HepG2 (cell line): ENCODE results near the gene ATPAF1. TPM values are rescaled to one million over a fixed set of nuclear protein-coding genes. Genes with fewer than 3 reads are reported as not detected.

Source experiments
- ATAC-seq: fragments of 200-7000 bp; cut with Tn5 transposase; 3 replicates; pipeline ENCODE4 v1.9.1; 2020; ENCODE audit warnings: mild to moderate bottlenecking, moderate library complexity
- BruUV-seq: library from RNA; stranded (reverse); fragments of 400-500 nt; replicated peaks from 2 replicates; lab custom pipeline; 2021; lab: Mats Ljungman, UMichigan
- CTCF ChIA-PET: fragments of 300-600 bp; formaldehyde crosslinking; extraction: SDS; loops from one replicate; lab custom pipeline; 2021; ENCODE audit warnings: low total read pairs, inconsistent platforms, low intra/inter-chr PET ratio; lab: Yijun Ruan, JAX
- POLR2A ChIA-PET: fragments of 350-600 bp; sonication (Branson Sonifier 250); formaldehyde crosslinking; loops from one replicate; lab custom pipeline; 2020; ENCODE audit warnings: antibody characterized with exemption, inconsistent platforms; lab: Yijun Ruan, JAX
- DNase-seq: peaks from one replicate; pipeline ENCODE4 v3.0.0-alpha.2; 2015; ENCODE audit warnings: low spot score
- FAIRE-seq: peaks from 3 replicates; lab custom pipeline; 2011; peaks lifted over from hg19 to GRCh38; lab: Jason Lieb, UNC
- H2AFZ ChIP-seq: one replicate; pipeline ENCODE4 v1.6.1; 2011; ENCODE audit warnings: low read length, inconsistent platforms
- H3K27ac ChIP-seq: fragments of 300-600 bp; 3 replicates; pipeline ENCODE4 v1.8.0; 2011; ENCODE audit warnings: mixed run types, mild to moderate bottlenecking, mixed read lengths, low read length, inconsistent platforms; ENCODE audit not compliant: insufficient read depth; ENCODE audit errors: extremely low read length
- H3K27me3 ChIP-seq, 2 experiments: fragments of 200-600 bp in 1 of 2; 2 replicates in 1 of 2; 3 replicates in 1 of 2; pipeline versions ENCODE4 v1.6.0 to v1.8.0; 2011; ENCODE audit warnings: low read length in 2 of 2, mild to moderate bottlenecking in 2 of 2, moderate library complexity in 2 of 2, inconsistent platforms in 1 of 2; ENCODE audit not compliant: insufficient read depth in 2 of 2, control insufficient read depth in 1 of 2
- H3K36me3 ChIP-seq, 2 experiments: fragments of 200-600 bp in 1 of 2; replicated peaks in 1 of 2; 2 replicates in 1 of 2; 3 replicates in 1 of 2; pipeline versions ENCODE4 v1.5.1 to v1.8.0; 2011; ENCODE audit warnings: low read length in 2 of 2, inconsistent platforms in 1 of 2; ENCODE audit not compliant: insufficient read depth in 2 of 2, control insufficient read depth in 1 of 2
- H3K4me1 ChIP-seq: 2 replicates; pipeline ENCODE4 v1.5.1; 2012; ENCODE audit warnings: low read length, inconsistent platforms; ENCODE audit not compliant: insufficient read depth
- H3K4me2 ChIP-seq: 2 replicates; pipeline ENCODE4 v1.6.0; 2011; ENCODE audit warnings: low read depth, low read length, inconsistent platforms
- H3K4me3 ChIP-seq, 3 experiments: fragments of 200-600 bp in 1 of 3; sonication (generic), shearing (Covaris generic) in 1 of 3; replicated peaks in 1 of 3; 2 replicates each; pipeline ENCODE4 v1.5.1; 2011 to 2016; ENCODE audit warnings: low read length in 3 of 3, inconsistent platforms in 2 of 3, low read depth in 2 of 3, mild to moderate bottlenecking in 2 of 3, control low read depth in 1 of 3, mixed read lengths in 1 of 3; ENCODE audit not compliant: insufficient read depth in 1 of 3
- H3K79me2 ChIP-seq: one replicate; pipeline ENCODE4 v1.6.1; 2011; ENCODE audit warnings: low read length, inconsistent platforms; ENCODE audit not compliant: insufficient read depth
- H3K9ac ChIP-seq: 2 replicates; pipeline ENCODE4 v1.6.0; 2011; ENCODE audit warnings: mild to moderate bottlenecking, low read depth, low read length, inconsistent platforms; ENCODE audit not compliant: insufficient read depth
- H3K9me3 ChIP-seq: 2 replicates; pipeline ENCODE4 v1.5.1; 2012; ENCODE audit warnings: mild to moderate bottlenecking, low read length
- H4K20me1 ChIP-seq: 2 replicates; pipeline ENCODE4 v1.6.0; 2011; ENCODE audit warnings: inconsistent platforms, mild to moderate bottlenecking, low read length, moderate library complexity; ENCODE audit not compliant: insufficient read depth
- CENPBD1 ChIP-seq: sonication (generic); formaldehyde crosslinking; IDR thresholded peaks from 2 replicates; pipeline ENCODE4 v1.8.0; 2022; ENCODE audit warnings: missing genetic modification reagents, low read depth, mild to moderate bottlenecking, borderline replicate concordance
- HNRNPK ChIP-seq: fragments of 200-400 bp; formaldehyde crosslinking; IDR thresholded peaks from 2 replicates; pipeline ENCODE4 v1.6.1; 2018; ENCODE audit warnings: low read length, low read depth, moderate library complexity, mild to moderate bottlenecking; ENCODE audit not compliant: poor library complexity, severe bottlenecking
- SOX6 ChIP-seq, 2 experiments: fragments of 450-650 bp in 1 of 2; sonication (generic) in 1 of 2; formaldehyde crosslinking in 1 of 2; IDR thresholded peaks; 2 replicates each; pipeline versions ENCODE4 v1.4.0 to v1.6.1; 2017 to 2020; ENCODE audit warnings: antibody characterized with exemption in 1 of 2, mild to moderate bottlenecking in 1 of 2, missing genetic modification reagents in 1 of 2
- SYNCRIP ChIP-seq: fragments of 200-400 bp; formaldehyde crosslinking; IDR thresholded peaks from 2 replicates; pipeline ENCODE4 v1.6.1; 2018; ENCODE audit warnings: mild to moderate bottlenecking, low read depth, low read length; ENCODE audit not compliant: insufficient read depth
- ZBTB10 ChIP-seq: sonication (generic); formaldehyde crosslinking; IDR thresholded peaks from 2 replicates; pipeline ENCODE4 v1.4.0; 2020; ENCODE audit warnings: missing genetic modification reagents, borderline replicate concordance
- ZBTB46 ChIP-seq: sonication (generic); formaldehyde crosslinking; IDR thresholded peaks from 2 replicates; pipeline ENCODE4 v1.4.0; 2020; ENCODE audit warnings: mild to moderate bottlenecking, missing genetic modification reagents, borderline replicate concordance
- ZNF121 ChIP-seq: sonication (generic); formaldehyde crosslinking; IDR thresholded peaks from 2 replicates; pipeline ENCODE4 v1.5.0; 2020; ENCODE audit warnings: mild to moderate bottlenecking, missing genetic modification reagents
- ZNF20 ChIP-seq: sonication (generic); formaldehyde crosslinking; IDR thresholded peaks from 2 replicates; pipeline ENCODE4 v1.4.0; 2020; ENCODE audit warnings: mild to moderate bottlenecking, moderate library complexity, missing genetic modification reagents
- ZNF232 ChIP-seq: sonication (generic); formaldehyde crosslinking; IDR thresholded peaks from 2 replicates; pipeline ENCODE4 v1.4.0; 2020; ENCODE audit warnings: missing genetic modification reagents, borderline replicate concordance
- ZNF276 ChIP-seq: sonication (generic); formaldehyde crosslinking; IDR thresholded peaks from 2 replicates; pipeline ENCODE4 v1.4.0; 2020; ENCODE audit warnings: mild to moderate bottlenecking, low read depth, missing genetic modification reagents
- ZNF326 ChIP-seq: sonication (generic); formaldehyde crosslinking; IDR thresholded peaks from 2 replicates; pipeline ENCODE4 v1.4.0; 2020; ENCODE audit warnings: missing genetic modification reagents, borderline replicate concordance
- ZNF790 ChIP-seq: sonication (generic); formaldehyde crosslinking; IDR thresholded peaks from 2 replicates; pipeline ENCODE4 v1.8.0; 2022; ENCODE audit warnings: missing genetic modification reagents, mild to moderate bottlenecking, borderline replicate concordance
- ZNF800 ChIP-seq: sonication (generic); formaldehyde crosslinking; IDR thresholded peaks from 2 replicates; pipeline ENCODE4 v1.4.0; 2020; ENCODE audit warnings: missing genetic modification reagents
- in situ Hi-C: cut with HindIII; loops from 2 replicates; pipeline ENCODE4 v1.10.0; 2017; ENCODE audit warnings: low pct_unique_long_range_greater_than_20kb; ENCODE audit not compliant: extremely low pct_ligation_motif_present
- intact Hi-C: fragments of 100-400 bp; cut with micrococcal nuclease; formaldehyde crosslinking; loops from one replicate; pipeline ENCODE4 v1.10.0; 2022; ENCODE audit not compliant: unreplicated experiment
- polyA plus RNA-seq, 8 experiments: library from polyadenylated mRNA; depleted of rRNA in 3 of 8; stranded (reverse) in 7 of 8; unstranded in 1 of 8; fragments of >200 nt; fragmentation: Illumina TruSeq in 4 of 8; extraction: Trizol in 4 of 8; gene quantifications; 2 replicates each; pipeline versions ENCODE4 v1.2.1 to v1.2.3, GENCODE V29; 2011 to 2016; ENCODE audit warnings: low read depth in 4 of 8, missing spikeins in 1 of 8, mixed read lengths in 1 of 8; ENCODE audit not compliant: insufficient read depth in 1 of 8
- total RNA-seq, 5 experiments: library from RNA; depleted of rRNA; stranded (reverse); fragments of >200 nt; fragmentation: Illumina TruSeq; extraction: Trizol; gene quantifications; 2 replicates each; pipeline ENCODE4 v1.2.3, GENCODE V29; 2016; ENCODE audit warnings: low read depth in 1 of 5

The ATPAF1 gene
- total and polyA plus RNA-seq, 2 of the 13 experiments (the other 11 are each of a cell fraction or from before 2014, with no cell fraction given): 66.6 to 76.7 TPM

- H2AFZ ChIP-seq: no peak overlapping the region
- in situ Hi-C loops (no loop called here), intact Hi-C loops (no loop called here)
- H3K4me2 ChIP-seq: no peak overlapping the region
- ATAC-seq: no peak
- H3K27ac ChIP-seq: no peak overlapping the region
- no TSS peak for BruUV-seq
- no peaks in the 10 kb centered on the region for H4K20me1 ChIP-seq
- peaks cover 0 to 7% of the 10 kb centered on the region in 2 experiments; a peak in 4 of 5 replicates for H3K36me3 ChIP-seq
- FAIRE-seq: no peak
- CTCF ChIA-PET: no interaction called here
- no peaks in the 10 kb centered on the region for H3K79me2 ChIP-seq
- H3K4me3 ChIP-seq: no peak overlapping the region
- no peaks in the 10 kb centered on the region for H3K27me3 ChIP-seq
- no peaks in the 10 kb centered on the region for H3K9me3 ChIP-seq
- no peak overlapping the region for H3K9ac ChIP-seq
- DNase-seq: no peak
- H3K4me1 ChIP-seq: peaks cover 24% of the 10 kb centered on the region
- POLR2A ChIA-PET: no interaction called here
- TF ChIP-seq ZNF121 (CRISPR knock-in tag) (no peak), CENPBD1 (no peak), ZNF326 (CRISPR knock-in tag) (no peak), HNRNPK (no peak), SOX6 (IDR thresholded peaks at IDR 0.05) (no peak), SOX6 (CRISPR knock-in tag; IDR thresholded peaks at IDR 0.05) (no peak), ZNF276 (CRISPR knock-in tag) (no peak), ZBTB46 (CRISPR knock-in tag) (no peak), ZNF232 (CRISPR knock-in tag) (no peak), ZNF790 (CRISPR knock-in tag) (no peak), ZNF800 (CRISPR knock-in tag) (no peak), ZBTB10 (CRISPR knock-in tag) (no peak), SYNCRIP (no peak), ZNF20 (CRISPR knock-in tag) (no peak)
These were observed 26.0 kb downstream of the ATPAF1 start for GRCh38 chr1:46642115-46642680.
